Right lobe of liver (tissue), 6 donors: Measurements from ENCODE around the gene AP4M1. TPM values are rescaled to one million over a fixed set of nuclear protein-coding genes. Genes with fewer than 3 reads are reported as not detected.

ENCODE experiments used
- ATAC-seq, 4 donors: fragments of 200-7000 bp; cut with Tn5 transposase; one replicate each; pipeline ENCODE4 v1.9.1; 2020; ENCODE audit warnings: mild to moderate bottlenecking in 4 of 4, moderate library complexity in 4 of 4
- DNase-seq, 3 donors: peaks; one replicate each; pipeline ENCODE4 v3.0.0-alpha.2; 2020
- H3K27ac ChIP-seq, 3 donors: fragments of 200-600 bp; one replicate each; pipeline ENCODE4 v1.8.0; 2022
- H3K27me3 ChIP-seq, 2 donors: fragments of 200-600 bp; one replicate each; pipeline ENCODE4 v1.8.0; 2022
- H3K36me3 ChIP-seq, 4 donors: fragments of 200-600 bp; sonication (generic) in 1 of 4; one replicate each; pipeline versions ENCODE4 v1.5.1 to v1.8.0; 2017 to 2022; ENCODE audit warnings: control low read depth in 1 of 4
- H3K4me1 ChIP-seq, 4 donors: fragments of 200-600 bp; sonication (generic) in 1 of 4; one replicate each; pipeline versions ENCODE4 v1.5.1 to v1.8.0; 2017 to 2022; ENCODE audit warnings: control low read depth in 1 of 4
- H3K4me3 ChIP-seq, 3 donors: fragments of 200-600 bp; one replicate each; pipeline ENCODE4 v1.8.0; 2022
- H3K9me3 ChIP-seq, 4 donors: fragments of 200-600 bp; sonication (generic) in 1 of 4; one replicate each; pipeline versions ENCODE4 v1.5.1 to v1.8.0; 2017 to 2022; ENCODE audit warnings: control low read depth in 1 of 4
- POLR2A ChIP-seq: fragments of 450-650 bp; IDR thresholded peaks from one replicate; pipeline ENCODE4 v1.6.1; 2017; ENCODE audit warnings: antibody characterized with exemption, mild to moderate bottlenecking
- WGBS: methylation state at CpG from one replicate; pipeline ENCODE4 v1.1.6; 2018; ENCODE audit warnings: low coverage, low lambda C conversion rate; ENCODE audit not compliant: insufficient coverage; ENCODE audit errors: missing lambda C conversion rate; 5-methylcytosine and 5-hydroxymethylcytosine counted together
- intact Hi-C, 2 donors: fragments of 100-400 bp; cut with DNase I; formaldehyde crosslinking; loops; one replicate each; pipeline versions ENCODE4 v1.11.2 to v1.14.1; 2022
- total RNA-seq, 6 experiments: library from RNA; depleted of rRNA in 2 of 6; stranded (reverse); fragments of >200 nt in 2 of 6; fragmentation: NEBNext Ultra II Directional in 3 of 6; extraction: Animal tissue kit (Norgen Biotek cat#: 25700) in 3 of 6; gene quantifications; one replicate each; pipeline versions ENCODE4 v1.1.0 to v1.2.4, GENCODE V29; 2016 to 2023
- TF ChIP-seq, protein P1 (sequence below), 4 donors: fragments of 200-600 bp in 3 of 4; fragments of 450-650 bp in 1 of 4; IDR thresholded peaks; one replicate each; pipeline versions ENCODE4 v1.5.1 to v1.8.0; 2016 to 2022; ENCODE audit warnings: antibody characterized with exemption in 4 of 4, mild to moderate bottlenecking in 2 of 4
- donor health status: DM: no; HTN: yes; CAD: no.
- donor health status: DM: no; HTN: no; CAD: no.
- donor health status: DM: no; HTN: no; CAD: no.
- donor health status: DM: no; HTN: yes; CAD: no.
- donor health status: DM: no; HTN: yes; CAD: no.

Gene AP4M1
- total RNA-seq, 6 experiments from 2014 or later: 2.7 to 7.3 (median 4.3) TPM

- 69% methylated on average over 5 of the region's 16 CpGs for WGBS
- ATAC-seq: no peak
- no peak for TF ChIP-seq POLR2A
- TF ChIP-seq, protein P1, sequence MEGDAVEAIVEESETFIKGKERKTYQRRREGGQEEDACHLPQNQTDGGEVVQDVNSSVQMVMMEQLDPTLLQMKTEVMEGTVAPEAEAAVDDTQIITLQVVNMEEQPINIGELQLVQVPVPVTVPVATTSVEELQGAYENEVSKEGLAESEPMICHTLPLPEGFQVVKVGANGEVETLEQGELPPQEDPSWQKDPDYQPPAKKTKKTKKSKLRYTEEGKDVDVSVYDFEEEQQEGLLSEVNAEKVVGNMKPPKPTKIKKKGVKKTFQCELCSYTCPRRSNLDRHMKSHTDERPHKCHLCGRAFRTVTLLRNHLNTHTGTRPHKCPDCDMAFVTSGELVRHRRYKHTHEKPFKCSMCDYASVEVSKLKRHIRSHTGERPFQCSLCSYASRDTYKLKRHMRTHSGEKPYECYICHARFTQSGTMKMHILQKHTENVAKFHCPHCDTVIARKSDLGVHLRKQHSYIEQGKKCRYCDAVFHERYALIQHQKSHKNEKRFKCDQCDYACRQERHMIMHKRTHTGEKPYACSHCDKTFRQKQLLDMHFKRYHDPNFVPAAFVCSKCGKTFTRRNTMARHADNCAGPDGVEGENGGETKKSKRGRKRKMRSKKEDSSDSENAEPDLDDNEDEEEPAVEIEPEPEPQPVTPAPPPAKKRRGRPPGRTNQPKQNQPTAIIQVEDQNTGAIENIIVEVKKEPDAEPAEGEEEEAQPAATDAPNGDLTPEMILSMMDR (IDR thresholded peaks at IDR 0.05): no peak
- intact Hi-C loops: loop anchor here in 1 of 2 donors (5.0 kb wide), 1 partner anchor 53 kb away; no protein-coding TSS in a partner anchor
- Histone ChIP-seq H3K4me3 (no peak overlapping the region), H3K27ac (no peak overlapping the region), H3K27me3 (no peaks in the 10 kb centered on the region), H3K4me1 (peaks cover 0 to 20% (median 0%) of the 10 kb centered on the region in 4 donors), H3K36me3 (peaks cover 0 to 18% (median 4%) of the 10 kb centered on the region in 4 donors), H3K9me3 (no peaks in the 10 kb centered on the region)
- no peak for DNase-seq
Measured at GRCh38 chr7:100153708-100154535, 52.5 kb downstream of the AP4M1 start.

- TF ChIP-seq, protein P1 (IDR thresholded peaks at IDR 0.05): no peak
- TF ChIP-seq POLR2A: no peak
- H3K9me3 ChIP-seq: no peaks in the 10 kb centered on the region
- DNase-seq: no peak
- H3K27me3 ChIP-seq: no peaks in the 10 kb centered on the region
- WGBS: 0% methylated on average over 1 of the region's 30 CpGs
- ATAC-seq: no peak
- H3K27ac ChIP-seq: no peak overlapping the region
- intact Hi-C loops: loop anchor here in 1 of 2 donors (5.0 kb wide), 1 partner anchor 52 kb away; no protein-coding TSS in a partner anchor
- H3K4me3 ChIP-seq: no peak overlapping the region
- H3K36me3 ChIP-seq: peaks cover 0 to 18% (median 4%) of the 10 kb centered on the region in 4 donors
- peaks cover 0 to 14% (median 0%) of the 10 kb centered on the region in 4 donors for H3K4me1 ChIP-seq
Measured at GRCh38 chr7:100154651-100155491, 53.4 kb downstream of the AP4M1 start.

DNA sequence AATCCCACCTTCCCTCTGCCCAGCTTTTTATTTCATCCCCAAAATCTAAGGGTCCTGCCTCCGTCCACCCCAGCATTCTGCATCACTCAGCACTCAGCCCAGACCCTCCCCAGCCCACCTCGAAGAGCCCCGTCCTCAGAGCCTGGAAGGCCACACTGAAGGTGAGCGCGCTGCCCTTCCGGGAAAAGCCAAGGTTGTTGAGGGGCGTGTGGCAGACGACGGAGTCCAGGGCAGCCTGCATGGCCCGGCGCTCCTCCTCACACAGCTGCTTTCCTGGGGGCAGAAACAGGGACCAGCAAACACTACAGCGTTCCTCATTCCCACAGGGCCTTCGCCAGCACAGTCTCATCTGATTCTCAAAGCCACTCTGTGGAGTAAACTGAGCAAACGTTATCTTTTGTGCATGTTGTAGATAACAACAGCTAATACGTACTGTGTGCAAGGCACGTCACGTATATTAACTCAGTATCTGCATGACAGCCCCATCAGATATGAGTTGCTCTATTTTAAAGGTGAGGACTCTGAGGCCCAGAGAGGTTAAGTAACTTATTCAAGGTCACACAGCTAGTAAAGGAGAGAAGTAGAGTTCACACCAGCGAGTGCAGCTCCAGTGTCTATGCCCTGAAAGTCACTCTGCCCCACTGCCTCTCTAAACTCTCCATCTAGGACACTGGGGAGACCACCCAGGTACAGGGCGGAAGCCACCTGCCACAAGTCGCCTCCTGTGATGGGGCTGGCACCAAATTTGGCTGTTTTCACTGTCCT lies 54.3 kb downstream of the AP4M1 start:
- Histone ChIP-seq H3K4me1 (peaks cover 0 to 13% (median 0%) of the 10 kb centered on the region in 4 donors), H3K27ac (no peak overlapping the region)

More for the DNA sequence above, 54.3 kb downstream of the AP4M1 start:
- Histone ChIP-seq H3K4me3 (no peak overlapping the region), H3K36me3 (peaks cover 0 to 18% (median 4%) of the 10 kb centered on the region in 4 donors), H3K27me3 (no peaks in the 10 kb centered on the region), H3K9me3 (no peaks in the 10 kb centered on the region)
- ATAC-seq: no peak
- WGBS: 82% methylated on average over 15 of the region's 20 CpGs
- no peak for TF ChIP-seq POLR2A
- TF ChIP-seq, protein P1 (IDR thresholded peaks at IDR 0.05): no peak
- intact Hi-C loops: no loop called here
- no peak for DNase-seq
